ENCODE measurements around the gene RAB23.

DNA sequence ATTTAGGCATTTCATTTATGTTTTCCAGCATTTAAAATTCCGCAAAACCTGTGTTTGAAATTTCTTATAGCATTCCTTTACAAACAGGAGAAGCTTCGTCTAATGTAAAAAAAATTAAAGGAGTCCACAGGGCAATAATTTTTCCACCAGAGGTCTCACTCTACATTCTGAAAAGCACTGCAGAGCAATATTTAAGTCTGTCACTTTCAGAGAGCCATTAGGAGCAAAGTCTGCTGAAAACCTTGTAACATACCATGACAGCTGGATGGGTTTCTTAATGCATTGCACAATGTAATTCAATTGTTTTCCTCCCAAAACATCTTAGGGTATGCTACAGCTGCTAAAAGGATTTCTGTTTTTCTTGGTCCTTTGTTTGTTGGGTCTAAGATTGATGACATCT lies 32.0 kb downstream of the RAB23 start:
- TF ChIP-seq EGR1 (IDR thresholded peaks at IDR 0.05) (no peak), NFIC (IDR thresholded peaks at IDR 0.05) (no peak), REST (IDR thresholded peaks at IDR 0.05; ENCODE audit: low read depth) (no peak), MAX (IDR thresholded peaks at IDR 0.05) (no peak), EP300 (IDR thresholded peaks at IDR 0.05; ENCODE audit: borderline replicate concordance) (no peak), FOXM1 (IDR thresholded peaks at IDR 0.05; ENCODE audit: borderline replicate concordance, low read depth) (no peak), TAF1 (IDR thresholded peaks at IDR 0.05; ENCODE audit: low read depth) (no peak), CREB1 (IDR thresholded peaks at IDR 0.05; ENCODE audit: low read depth) (no peak), CEBPB (IDR thresholded peaks at IDR 0.05) (no peak), YY1 (IDR thresholded peaks at IDR 0.05; ENCODE audit: low read depth) (no peak)
